Caco-2 (cell line): ENCODE results near the gene KLC3. TPM values are rescaled to one million over a fixed set of nuclear protein-coding genes. Genes with fewer than 3 reads are reported as not detected.

ENCODE experiments used
- BruUV-seq: library from RNA; stranded (reverse); fragments of 400-500 nt; replicated peaks from 2 replicates; lab custom pipeline; 2021; lab: Mats Ljungman, UMichigan
- CTCF ChIA-PET: fragments of 300-600 bp; sonication (Branson Sonifier 250); formaldehyde crosslinking; loops from one replicate; lab custom pipeline; 2022; ENCODE audit warnings: antibody characterized with exemption; lab: Charles Lee
- POLR2A ChIA-PET: fragments of 300-600 bp; sonication (Branson Sonifier 250); formaldehyde crosslinking; loops from one replicate; lab custom pipeline; 2022; ENCODE audit warnings: antibody characterized with exemption; lab: Charles Lee
- DNase-seq, 2 experiments: peaks; one replicate each; pipeline versions ENCODE4 v3.0.0 to v3.0.0-alpha.2; 2020 to 2022
- H3K27me3 ChIP-seq: replicated peaks from 2 replicates; pipeline ENCODE4 v1.6.0; 2011; ENCODE audit warnings: low read length; ENCODE audit not compliant: control insufficient read depth, insufficient read depth
- H3K36me3 ChIP-seq: 2 replicates; pipeline ENCODE4 v1.5.1; 2011; ENCODE audit warnings: low read length; ENCODE audit not compliant: control insufficient read depth, insufficient read depth
- H3K4me1 ChIP-seq: fragments of 250-450 bp; sonication (Bioruptor Pico); 2 replicates; pipeline ENCODE4 v1.5.1; 2020; ENCODE audit warnings: mild to moderate bottlenecking
- H3K4me3 ChIP-seq: 2 replicates; pipeline ENCODE4 v1.5.1; 2011; ENCODE audit warnings: low read depth, mild to moderate bottlenecking, control low read depth, low read length
- H3K9me3 ChIP-seq: fragments of 250-450 bp; sonication (Bioruptor Pico); 2 replicates; pipeline ENCODE4 v1.5.1; 2020; ENCODE audit warnings: mild to moderate bottlenecking, moderate library complexity
- H3K27ac Mint-ChIP-seq: one replicate; pipeline ENCODE4 v1.8.0; 2022; ENCODE audit warnings: mixed read lengths; ENCODE audit not compliant: unreplicated experiment
- H3K27me3 Mint-ChIP-seq: one replicate; pipeline ENCODE4 v1.8.0; 2022; ENCODE audit warnings: mixed read lengths; ENCODE audit not compliant: insufficient read depth, unreplicated experiment
- H3K36me3 Mint-ChIP-seq: one replicate; pipeline ENCODE4 v1.8.0; 2022; ENCODE audit warnings: mild to moderate bottlenecking, mixed read lengths; ENCODE audit not compliant: insufficient read depth, unreplicated experiment
- H3K4me1 Mint-ChIP-seq: one replicate; pipeline ENCODE4 v1.8.0; 2022; ENCODE audit warnings: low read depth, mixed read lengths; ENCODE audit not compliant: unreplicated experiment
- H3K4me3 Mint-ChIP-seq: one replicate; pipeline ENCODE4 v1.8.0; 2022; ENCODE audit warnings: mild to moderate bottlenecking, moderate library complexity, mixed read lengths; ENCODE audit not compliant: unreplicated experiment
- H3K9me3 Mint-ChIP-seq: one replicate; pipeline ENCODE4 v1.8.0; 2022; ENCODE audit warnings: mixed read lengths; ENCODE audit not compliant: unreplicated experiment
- intact Hi-C: fragments of 100-400 bp; cut with micrococcal nuclease; formaldehyde crosslinking; loops from one replicate; pipeline ENCODE4 v1.10.0; 2022; ENCODE audit not compliant: unreplicated experiment
- total RNA-seq: library from RNA; stranded (reverse); gene quantifications from 2 replicates; pipeline ENCODE4 v1.2.3, GENCODE V29; 2022
- TF ChIP-seq, protein P1 (sequence below), 2 experiments: fragments of 200-600 bp in 1 of 2; IDR thresholded peaks; 1 replicate in 1 of 2; 2 replicates in 1 of 2; pipeline versions ENCODE4 v1.5.1 to v1.8.0; 2011 to 2022; ENCODE audit warnings: antibody characterized with exemption in 1 of 2, control low read depth in 1 of 2, inconsistent platforms in 1 of 2, low read depth in 1 of 2, low read length in 1 of 2, mild to moderate bottlenecking in 1 of 2, moderate library complexity in 1 of 2; ENCODE audit not compliant: insufficient read depth in 1 of 2, severe bottlenecking in 1 of 2, unreplicated experiment in 1 of 2

The KLC3 gene
- total RNA-seq, 1 experiment from 2014 or later, result 10.2 TPM

DNA sequence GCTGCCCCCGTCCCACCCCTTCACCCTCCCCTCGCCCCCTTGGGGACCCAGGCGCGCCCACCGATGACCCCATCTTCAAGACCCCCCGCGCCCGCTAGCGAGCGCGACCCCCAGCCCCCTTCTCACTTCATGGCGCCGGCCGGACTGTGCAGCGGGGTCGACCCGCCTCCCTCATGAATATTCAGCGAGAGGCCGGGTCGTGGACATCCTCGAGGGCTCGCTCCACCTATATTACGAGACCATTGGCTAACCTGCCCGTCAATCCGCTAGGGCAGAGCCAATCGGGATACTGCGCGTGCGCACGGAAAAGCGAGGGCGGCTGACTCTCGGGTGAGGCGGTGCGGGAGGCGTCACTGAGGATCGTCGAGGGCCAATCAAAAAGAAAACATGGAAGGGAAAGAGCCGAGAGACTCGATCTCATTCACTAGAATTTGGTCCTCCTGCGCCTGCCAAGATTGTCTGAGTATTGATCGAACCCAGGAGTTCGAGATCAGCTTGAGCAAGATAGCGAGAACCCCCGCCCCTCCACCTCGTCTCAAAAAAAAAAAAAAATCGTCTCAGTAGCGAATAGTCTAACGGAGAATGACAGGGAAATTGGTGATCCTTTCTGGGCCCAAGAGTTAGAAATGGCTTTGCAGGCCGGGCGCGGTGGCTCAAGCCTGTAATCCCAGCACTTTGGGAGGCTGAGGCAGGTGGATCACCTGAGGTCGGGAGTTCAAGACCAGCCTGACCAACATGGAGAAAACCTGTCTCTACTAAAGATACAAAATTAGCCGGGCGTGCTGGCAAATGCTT lies 30.1 kb downstream of the KLC3 start, which contains the start of gene ERCC2:
ERCC2 (minus strand) TSS at position 164 of the 795 bp plus-strand sequence; CDS start at position 131, 33 bp downstream.
- BruUV-seq, result TSS peak; percentile 91
- DNase-seq, result peak; percentile 100
- Mint-ChIP-seq H3K27ac (peak within 1 kb of the TSS; percentile 93), H3K4me3 (peak within 1 kb of the TSS; percentile 78), H3K36me3 (peaks cover 33% of the 10 kb centered on the region), H3K9me3 (no peaks in the 10 kb centered on the region), H3K4me1 (peaks cover 7% of the 10 kb centered on the region), H3K27me3 (no peaks in the 10 kb centered on the region)
- H3K4me1 ChIP-seq, result peaks cover 1% of the 10 kb centered on the region
- ChIA-PET CTCF (interaction anchor here (0.7 to 0.8 kb wide), 2 partner anchors 69 to 133 kb away, joined by 3 to 6 read pairs; no protein-coding TSS in a partner anchor), POLR2A (interaction anchor here (0.6 to 1.0 kb wide), 2 partner anchors 35 to 331 kb away, joined by 3 read pairs; partner anchors contain the start of gene CLASRP)
- H3K27me3 ChIP-seq, result no peaks in the 10 kb centered on the region
- H3K36me3 ChIP-seq, result no peaks in the 10 kb centered on the region
- intact Hi-C loops, result loop anchor here (2.0 kb wide), 1 partner anchor 34 kb away; the partner anchor contains the start of gene PPP1R13L
- TF ChIP-seq, protein P1, sequence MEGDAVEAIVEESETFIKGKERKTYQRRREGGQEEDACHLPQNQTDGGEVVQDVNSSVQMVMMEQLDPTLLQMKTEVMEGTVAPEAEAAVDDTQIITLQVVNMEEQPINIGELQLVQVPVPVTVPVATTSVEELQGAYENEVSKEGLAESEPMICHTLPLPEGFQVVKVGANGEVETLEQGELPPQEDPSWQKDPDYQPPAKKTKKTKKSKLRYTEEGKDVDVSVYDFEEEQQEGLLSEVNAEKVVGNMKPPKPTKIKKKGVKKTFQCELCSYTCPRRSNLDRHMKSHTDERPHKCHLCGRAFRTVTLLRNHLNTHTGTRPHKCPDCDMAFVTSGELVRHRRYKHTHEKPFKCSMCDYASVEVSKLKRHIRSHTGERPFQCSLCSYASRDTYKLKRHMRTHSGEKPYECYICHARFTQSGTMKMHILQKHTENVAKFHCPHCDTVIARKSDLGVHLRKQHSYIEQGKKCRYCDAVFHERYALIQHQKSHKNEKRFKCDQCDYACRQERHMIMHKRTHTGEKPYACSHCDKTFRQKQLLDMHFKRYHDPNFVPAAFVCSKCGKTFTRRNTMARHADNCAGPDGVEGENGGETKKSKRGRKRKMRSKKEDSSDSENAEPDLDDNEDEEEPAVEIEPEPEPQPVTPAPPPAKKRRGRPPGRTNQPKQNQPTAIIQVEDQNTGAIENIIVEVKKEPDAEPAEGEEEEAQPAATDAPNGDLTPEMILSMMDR (IDR thresholded peaks at IDR 0.05; ENCODE audit: insufficient read depth in 1 of 2, low read depth in 1 of 2, low read length in 1 of 2, severe bottlenecking in 1 of 2, unreplicated experiment in 1 of 2), result no peak
- peak within 1 kb of the TSS; percentile 87 for H3K4me3 ChIP-seq
- no peaks in the 10 kb centered on the region for H3K9me3 ChIP-seq

DNA sequence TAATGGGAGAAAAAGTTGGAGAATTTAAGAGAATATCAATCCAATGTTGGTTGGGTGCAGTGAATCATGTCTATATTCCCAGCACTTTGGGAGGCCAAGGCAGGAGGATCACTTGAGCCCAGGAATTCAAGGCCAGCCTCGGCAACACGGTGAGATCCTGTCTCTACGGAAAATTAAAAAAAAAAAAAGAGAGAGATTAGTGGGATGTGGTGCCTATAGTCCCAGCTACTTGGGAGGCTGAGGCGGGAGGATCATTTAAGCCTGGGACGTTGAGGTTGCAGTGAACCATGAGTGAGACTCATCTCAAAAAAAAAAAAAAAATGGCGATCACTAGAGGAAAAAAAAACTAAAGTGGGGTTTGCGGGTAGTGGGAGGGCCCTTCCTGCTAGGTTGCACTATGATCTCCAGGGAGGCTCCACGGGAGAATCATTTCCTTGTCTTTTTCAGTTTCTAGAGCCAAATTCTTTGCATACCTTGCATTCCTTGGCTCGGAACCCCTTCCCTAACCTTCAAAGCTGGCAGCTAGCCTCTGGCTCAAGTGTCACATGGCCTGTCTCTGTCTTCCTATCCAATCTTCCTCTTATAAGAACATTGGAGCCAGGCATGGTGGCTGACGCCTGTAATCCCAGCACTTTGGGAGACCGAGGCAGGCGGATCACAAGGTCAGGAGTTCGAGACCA lies 35.6 kb downstream of the KLC3 start:
- Histone ChIP-seq H3K36me3 (no peaks in the 10 kb centered on the region), H3K4me1 (peaks cover 17% of the 10 kb centered on the region), H3K9me3 (no peaks in the 10 kb centered on the region), H3K4me3 (no peak overlapping the region), H3K27me3 (no peaks in the 10 kb centered on the region)
- Mint-ChIP-seq H3K36me3 (peaks cover 25% of the 10 kb centered on the region), H3K4me3 (peak overlapping the region; percentile 45), H3K9me3 (no peaks in the 10 kb centered on the region), H3K4me1 (peaks cover 12% of the 10 kb centered on the region), H3K27ac (peak overlapping the region; percentile 93), H3K27me3 (no peaks in the 10 kb centered on the region)
- peak; percentile 84 to 93 for DNase-seq
- ChIA-PET POLR2A (interaction anchor here (0.9 kb wide), 1 partner anchor 91 kb away, joined by 7 read pairs; no protein-coding TSS in a partner anchor), CTCF (interaction anchor here (0.6 to 1.0 kb wide), 3 partner anchors 28 to 112 kb away, joined by 3 to 7 read pairs (median 3); no protein-coding TSS in a partner anchor)
- BruUV-seq, result no TSS peak
- TF ChIP-seq, protein P1 (IDR thresholded peaks at IDR 0.05; ENCODE audit: insufficient read depth in 1 of 2, low read depth in 1 of 2, low read length in 1 of 2, severe bottlenecking in 1 of 2, unreplicated experiment in 1 of 2), result no peak
- intact Hi-C loops, result loop anchor here (5.0 kb wide), 1 partner anchor 46 kb away; the partner anchor contains the start of gene ERCC1

DNA sequence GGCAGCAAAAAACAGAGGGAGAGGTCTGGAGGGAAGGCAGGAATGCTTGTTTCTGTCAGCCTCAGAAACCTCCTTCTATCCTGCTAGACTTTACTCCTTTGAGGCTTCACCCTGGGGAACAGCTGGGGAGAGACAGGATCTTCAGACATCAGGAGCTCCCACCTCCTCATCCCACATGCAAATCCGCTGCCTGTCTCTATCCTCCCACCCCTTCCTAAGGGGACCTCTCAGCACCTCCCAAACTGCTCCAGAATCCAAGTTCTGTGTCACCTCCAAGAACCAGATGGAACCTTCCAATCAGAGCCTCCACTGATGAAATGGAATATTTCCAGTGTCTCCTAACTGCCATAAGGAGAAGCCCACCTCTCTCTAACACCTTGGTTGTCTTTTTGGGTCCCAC lies 39.6 kb downstream of the KLC3 start:
- H3K27ac Mint-ChIP-seq, result no peak overlapping the region
- H3K27me3 Mint-ChIP-seq, result no peaks in the 10 kb centered on the region
- intact Hi-C loops, result no loop called here
- H3K4me3 Mint-ChIP-seq, result no peak overlapping the region
- TF ChIP-seq, protein P1 (IDR thresholded peaks at IDR 0.05; ENCODE audit: insufficient read depth in 1 of 2, low read depth in 1 of 2, low read length in 1 of 2, severe bottlenecking in 1 of 2, unreplicated experiment in 1 of 2), result no peak
- ChIA-PET CTCF (no interaction called here), POLR2A (no interaction called here)
- peaks cover 5% of the 10 kb centered on the region for H3K4me1 Mint-ChIP-seq
- peaks cover 32% of the 10 kb centered on the region for H3K36me3 Mint-ChIP-seq
- H3K27me3 ChIP-seq, result no peaks in the 10 kb centered on the region
- no peaks in the 10 kb centered on the region for H3K36me3 ChIP-seq
- BruUV-seq, result no TSS peak
- DNase-seq, result no peak
- H3K9me3 ChIP-seq, result no peaks in the 10 kb centered on the region
- no peaks in the 10 kb centered on the region for H3K9me3 Mint-ChIP-seq
- H3K4me1 ChIP-seq, result peaks cover 17% of the 10 kb centered on the region
- no peak overlapping the region for H3K4me3 ChIP-seq
